ENCODE measurements around the gene EIF1AX. TPM values are rescaled to one million over a fixed set of nuclear protein-coding genes. Genes with fewer than 3 reads are reported as not detected.
"Not testable (repeated sequence)": the region's sequence is repeated elsewhere in the genome, so short reads cannot be mapped to it uniquely, and the experiment has no call there.

The EIF1AX gene
- 47.5 and 52.7 TPM in 2 replicates for total RNA-seq (2014; rRNA removed; shearing (Covaris generic))

DNA sequence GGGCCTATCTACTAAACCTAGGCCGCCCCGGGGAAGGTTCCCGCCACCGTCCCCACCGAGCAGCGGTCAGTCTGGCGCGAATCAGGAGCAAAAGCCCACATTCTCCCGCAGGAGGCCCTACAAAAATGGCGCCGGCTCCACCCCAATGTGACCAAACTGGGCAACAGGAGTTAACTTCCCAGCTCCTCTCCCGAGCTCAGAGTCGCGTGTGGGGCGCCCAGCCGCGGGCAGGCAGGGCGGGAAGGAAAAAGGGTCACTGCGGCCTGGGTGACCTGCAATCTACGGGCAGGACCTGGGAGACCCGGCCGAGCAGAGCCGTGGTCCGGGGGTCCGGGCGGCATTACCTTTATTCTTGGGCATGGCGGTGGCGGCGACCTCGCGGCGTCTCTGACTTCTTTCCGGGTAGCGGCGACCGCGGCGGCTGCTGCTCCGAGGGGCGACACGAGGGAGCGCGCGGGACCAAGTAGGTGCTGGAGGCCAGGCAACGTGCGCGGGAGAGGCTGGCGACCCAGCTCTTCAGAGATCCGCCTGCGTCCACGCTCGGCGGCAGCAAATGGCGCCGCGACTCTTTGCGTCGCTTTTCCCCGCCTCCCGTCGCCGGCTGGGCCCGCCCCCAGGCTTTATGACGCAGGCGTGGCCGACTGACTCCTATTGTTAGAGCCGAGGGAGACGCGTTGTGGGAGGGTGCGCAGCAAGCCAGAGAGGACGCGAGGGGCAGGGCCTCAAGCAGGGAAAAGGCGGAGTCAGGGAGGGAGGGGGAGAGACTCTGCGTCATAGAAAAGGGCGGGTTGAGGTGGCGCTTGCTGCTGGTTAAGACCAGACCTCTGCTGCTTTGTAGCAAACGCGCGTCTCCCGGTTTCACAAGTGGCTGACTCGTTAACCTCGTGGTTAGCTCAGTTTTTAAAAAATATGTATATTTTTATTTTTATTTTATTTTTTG is at the start of gene EIF1AX:
EIF1AX (minus strand) TSS at position 558 of the 940 bp plus-strand sequence; CDS start at position 360, 198 bp downstream.
- peak; percentile 97 for DNase-seq (ENCODE audit: low read depth)

- DNase-seq (ENCODE audit: low read depth): no peak
These were observed 47.5 kb upstream of the EIF1AX start for GRCh38 chrX:20189171-20189570.

DNA sequence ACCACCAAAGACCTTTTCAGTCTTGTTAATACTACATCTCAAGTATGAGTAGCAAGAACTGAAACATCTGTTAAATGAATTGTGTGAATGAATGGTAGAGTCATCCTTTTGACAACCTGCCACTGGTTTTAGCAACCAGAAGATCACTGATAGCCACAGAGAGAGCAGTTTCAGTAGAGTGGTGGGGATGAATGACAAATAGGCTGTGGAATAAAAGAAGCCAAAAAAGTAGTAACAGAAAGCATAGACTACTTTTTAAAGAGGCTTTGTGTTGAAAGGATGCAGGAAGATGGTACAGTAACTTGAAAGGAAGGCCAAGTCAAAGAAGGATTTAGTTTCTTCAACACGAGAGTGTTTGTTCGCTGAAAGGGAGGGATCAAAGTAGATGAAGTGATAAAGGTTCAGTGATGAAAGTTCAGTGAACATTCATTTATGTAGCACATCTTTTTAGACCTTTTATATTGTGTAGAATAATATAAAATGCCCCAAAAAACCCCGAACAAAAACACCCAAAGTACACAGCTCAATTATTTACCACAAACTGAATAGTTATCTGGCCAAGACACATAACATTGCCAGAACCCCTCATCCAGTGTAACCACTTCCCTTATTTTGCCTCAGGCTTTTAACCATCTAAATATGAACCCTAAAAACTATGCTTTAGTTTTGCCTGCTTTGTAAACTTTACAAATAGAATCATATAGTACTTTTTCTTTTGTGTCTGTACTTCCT is 40.1 kb upstream of the EIF1AX start:
- no peak for DNase-seq (ENCODE audit: low read depth)

DNA sequence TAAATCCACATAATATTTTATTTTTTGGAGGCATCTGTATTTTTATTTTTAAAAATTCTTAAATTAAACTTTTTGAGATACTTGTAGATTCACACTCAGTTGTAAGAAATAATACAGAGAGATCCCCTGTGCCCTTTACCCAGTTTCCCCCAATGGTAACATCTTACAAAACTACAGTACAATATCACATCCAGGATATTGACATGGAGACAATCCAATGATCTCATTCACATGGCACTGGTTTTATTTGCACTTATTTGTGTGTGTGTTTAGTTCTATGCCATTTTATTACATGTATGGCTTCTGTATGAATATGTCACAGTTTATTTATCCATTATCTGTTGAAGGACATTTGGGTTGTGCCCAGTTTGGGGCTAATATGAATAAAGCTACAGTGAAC is 35.5 kb upstream of the EIF1AX start:
- DNase-seq (ENCODE audit: low read depth): no peak

DNA sequence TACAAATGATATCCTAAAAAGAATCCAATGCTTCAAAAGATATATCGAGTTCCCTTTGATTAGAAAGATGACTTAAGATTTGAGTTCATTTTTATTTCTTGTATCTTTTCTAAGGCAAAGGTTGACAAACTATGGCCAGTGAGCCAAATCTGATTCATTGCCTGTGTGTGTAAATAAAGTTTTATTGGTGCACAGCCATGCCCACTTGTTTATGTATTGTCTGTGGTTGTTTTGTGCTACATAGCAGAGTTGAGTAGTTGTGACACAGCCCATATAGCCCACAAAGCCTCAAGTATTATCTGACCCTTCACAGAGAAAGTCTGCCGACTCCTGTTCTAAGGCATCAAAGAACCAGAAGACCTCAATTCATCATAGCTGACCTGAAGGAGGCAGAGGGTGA is 32.2 kb upstream of the EIF1AX start:
- no peak for DNase-seq (ENCODE audit: low read depth)

GRCh38 chrX:20173313-20173712 is 31.7 kb upstream of the EIF1AX start:
- no peak for DNase-seq (ENCODE audit: low read depth)

- no peak for DNase-seq (ENCODE audit: low read depth)
These were observed 30.2 kb upstream of the EIF1AX start for GRCh38 chrX:20171887-20172286.

- not testable (repeated sequence) for DNase-seq (ENCODE audit: low read depth)
These were observed 20.9 kb upstream of the EIF1AX start for GRCh38 chrX:20162516-20162915.

DNA sequence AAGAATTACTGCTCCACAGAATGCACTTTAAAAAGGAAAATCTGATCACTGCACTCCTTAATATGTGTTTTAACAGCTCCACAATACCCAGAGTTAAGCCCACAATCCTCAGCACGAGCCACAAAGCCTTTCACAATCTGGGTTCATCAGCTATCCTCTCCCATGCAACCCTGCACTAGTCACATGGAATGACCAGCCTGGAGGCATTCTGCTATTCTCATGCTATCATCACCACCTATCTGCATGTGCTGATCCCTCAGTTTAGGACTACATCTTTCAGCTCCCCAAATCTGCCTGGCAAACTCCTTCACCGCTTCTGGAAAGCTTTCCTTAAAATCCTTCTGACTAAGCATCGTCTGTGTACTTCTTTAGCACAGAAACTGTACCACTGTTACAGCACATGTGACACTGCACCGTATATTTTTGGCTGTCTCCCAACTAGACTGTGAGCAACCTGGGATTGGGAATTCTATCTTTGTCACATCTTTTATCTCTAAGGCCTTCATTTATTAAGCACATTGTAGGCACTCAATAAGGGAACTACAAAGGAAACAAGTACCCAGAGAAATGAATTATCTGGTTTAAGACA is 18.3 kb upstream of the EIF1AX start:
- DNase-seq (ENCODE audit: low read depth): no peak

- no peak for DNase-seq (ENCODE audit: low read depth)
These were observed 10.1 kb upstream of the EIF1AX start for GRCh38 chrX:20151689-20152088.

DNA sequence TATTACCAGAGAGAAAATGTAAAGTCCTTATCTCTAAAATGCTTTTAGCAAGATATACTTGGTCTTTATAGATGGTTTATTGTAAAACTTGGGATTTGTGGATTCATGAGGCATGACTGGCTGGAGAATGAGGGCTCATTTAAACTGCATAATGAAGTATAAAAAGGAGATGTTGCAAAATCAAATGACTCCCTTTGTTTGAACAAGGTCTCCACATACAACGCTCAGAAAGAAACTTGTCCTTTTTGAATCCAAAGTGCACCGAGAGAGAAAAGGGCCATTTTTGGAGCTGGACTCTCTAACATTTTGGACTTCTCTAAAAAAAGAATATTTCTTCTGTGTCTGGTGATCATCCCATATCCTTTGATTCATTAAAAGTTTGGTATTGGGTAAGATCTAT is 7.7 kb upstream of the EIF1AX start:
- DNase-seq (ENCODE audit: low read depth): no peak

GRCh38 chrX:20147561-20147960 is 5.9 kb upstream of the EIF1AX start:
- DNase-seq (ENCODE audit: low read depth): no peak

- peak; percentile 61 for DNase-seq (ENCODE audit: low read depth)
These were observed 2.9 kb upstream of the EIF1AX start for GRCh38 chrX:20144491-20144890.

GRCh38 chrX:20143561-20143960 is 1.9 kb upstream of the EIF1AX start:
- no peak for DNase-seq (ENCODE audit: low read depth)

DNA sequence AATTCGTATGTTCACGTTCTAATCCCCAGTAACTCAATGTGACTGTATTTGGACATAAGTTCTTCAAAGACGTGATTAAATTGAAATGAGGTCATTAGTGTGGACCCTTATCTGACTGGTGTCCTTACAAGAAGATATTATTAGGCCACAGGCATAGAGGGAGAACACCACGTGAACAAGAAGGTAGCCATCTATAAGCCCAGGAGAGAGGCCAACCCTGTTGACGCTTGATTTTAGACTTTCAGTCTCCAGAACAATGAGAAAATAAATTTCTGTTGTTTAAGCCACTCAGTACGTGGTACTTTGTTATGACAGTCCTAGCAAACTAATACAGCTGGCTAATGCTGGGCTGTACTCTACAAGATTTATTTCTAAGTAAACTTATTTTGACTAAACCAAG is 1.5 kb upstream of the EIF1AX start:
- DNase-seq (ENCODE audit: low read depth): no peak

DNA sequence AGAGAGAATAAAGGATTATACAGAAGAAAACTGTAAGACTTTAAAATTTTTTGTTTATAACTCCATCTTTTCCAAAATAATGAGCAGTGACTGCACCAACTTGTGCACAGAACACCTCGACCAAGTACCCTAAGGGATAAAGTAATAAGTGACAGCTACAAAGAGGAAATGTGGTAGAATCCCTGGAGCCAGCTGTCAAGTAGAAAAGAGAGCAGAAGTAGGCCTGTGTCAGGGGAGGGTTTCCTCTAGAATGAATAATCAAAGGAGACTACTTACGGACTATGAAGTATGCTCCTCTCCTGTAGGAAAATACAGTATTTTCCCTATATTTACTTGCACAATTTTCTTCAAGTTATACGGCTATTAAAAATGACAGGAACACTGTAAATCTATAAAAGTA is 1.2 kb downstream of the EIF1AX start:
- DNase-seq (ENCODE audit: low read depth): no peak

GRCh38 chrX:20139966-20140365 is 1.7 kb downstream of the EIF1AX start:
- no peak for DNase-seq (ENCODE audit: low read depth)

DNA sequence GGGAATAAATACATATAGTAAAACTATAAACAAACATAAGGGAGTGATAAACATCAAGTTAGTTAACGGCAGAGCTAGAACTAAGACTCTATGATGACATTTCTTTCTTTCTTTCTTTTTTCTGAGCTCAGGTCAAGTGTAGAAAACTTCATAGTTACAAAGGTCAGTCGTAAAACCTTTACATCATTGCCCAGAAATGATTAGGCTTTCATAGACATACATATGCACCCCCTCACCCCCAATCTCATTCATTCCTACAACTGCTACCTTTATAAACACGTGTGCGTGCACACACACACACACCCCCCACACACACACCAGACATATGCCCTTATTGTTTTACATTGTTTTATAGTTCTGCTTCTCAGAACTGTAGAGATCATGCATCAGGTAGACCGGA is 5.7 kb downstream of the EIF1AX start:
- DNase-seq (ENCODE audit: low read depth): no peak

- DNase-seq (ENCODE audit: low read depth): no peak
These were observed 9.0 kb downstream of the EIF1AX start for GRCh38 chrX:20132666-20133065.

GRCh38 chrX:20130357-20130756 is 11.3 kb downstream of the EIF1AX start:
- DNase-seq (ENCODE audit: low read depth): no peak

DNA sequence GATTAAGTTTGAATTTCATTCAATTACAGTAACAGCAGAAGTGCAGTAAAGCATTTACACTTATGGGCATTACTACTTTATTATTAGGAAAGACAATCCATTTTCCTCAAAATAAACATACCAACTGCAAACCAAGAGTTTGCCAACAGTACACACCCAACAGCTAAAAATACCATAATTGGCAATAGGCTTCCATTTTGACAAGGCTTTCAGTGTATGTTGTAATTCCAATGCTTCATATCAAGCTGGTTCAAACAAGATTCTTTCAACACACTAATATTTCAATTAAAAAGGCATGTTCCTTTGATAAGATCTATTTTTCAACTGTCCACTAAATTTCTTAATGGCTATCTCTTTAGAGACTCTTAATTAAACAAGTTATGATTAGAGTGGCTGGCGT is 12.1 kb downstream of the EIF1AX start:
- no peak for DNase-seq (ENCODE audit: low read depth)

GRCh38 chrX:20128670-20129069 is 13.0 kb downstream of the EIF1AX start:
- no peak for DNase-seq (ENCODE audit: low read depth)

GRCh38 chrX:20127440-20127839 is 14.2 kb downstream of the EIF1AX start:
- not testable (repeated sequence) for DNase-seq (ENCODE audit: low read depth)

All from Daoy (cell line).